Mesenchymal stem cell (in vitro differentiated cells and primary cell): ENCODE data around the gene CD8A.

ENCODE experiments used
- DNase-seq: peaks from one replicate; pipeline ENCODE4 v3.0.0-alpha.2; 2013
- H2AFZ ChIP-seq: one replicate; pipeline ENCODE4 v1.6.1; 2013; ENCODE audit warnings: low read depth, mild to moderate bottlenecking, control low read depth, inconsistent platforms, low read length, moderate library complexity
- H2AK5ac ChIP-seq: 2 replicates; pipeline ENCODE4 v1.6.1; 2013; ENCODE audit warnings: low read length, moderate library complexity, mild to moderate bottlenecking, inconsistent platforms; ENCODE audit not compliant: severe bottlenecking
- H2BK120ac ChIP-seq: one replicate; pipeline ENCODE4 v1.6.1; 2013; ENCODE audit warnings: low read depth, mild to moderate bottlenecking, inconsistent platforms, low read length, moderate library complexity
- H2BK12ac ChIP-seq, 2 experiments: one replicate each; pipeline ENCODE4 v1.6.1; 2013; ENCODE audit warnings: inconsistent platforms in 2 of 2, low read length in 2 of 2, mild to moderate bottlenecking in 2 of 2, moderate library complexity in 2 of 2, control low read depth in 1 of 2
- H2BK15ac ChIP-seq: one replicate; pipeline ENCODE4 v1.6.1; 2013; ENCODE audit warnings: mild to moderate bottlenecking, low read depth, inconsistent platforms; ENCODE audit not compliant: poor library complexity, severe bottlenecking
- H2BK5ac ChIP-seq: 2 replicates; pipeline ENCODE4 v1.6.1; 2013; ENCODE audit warnings: low read depth, mild to moderate bottlenecking, low read length, control low read depth, inconsistent platforms; ENCODE audit not compliant: poor library complexity, severe bottlenecking
- H3K14ac ChIP-seq, 2 experiments: one replicate each; pipeline ENCODE4 v1.6.1; 2013; ENCODE audit warnings: inconsistent platforms in 2 of 2, low read length in 2 of 2, control low read depth in 1 of 2, mild to moderate bottlenecking in 1 of 2, moderate library complexity in 1 of 2
- H3K18ac ChIP-seq, 2 experiments: one replicate each; pipeline ENCODE4 v1.6.1; 2013; ENCODE audit warnings: inconsistent platforms in 2 of 2, low read length in 2 of 2, control low read depth in 1 of 2, low read depth in 1 of 2, mild to moderate bottlenecking in 1 of 2
- H3K23ac ChIP-seq, 2 experiments: one replicate each; pipeline ENCODE4 v1.6.1; 2013; ENCODE audit warnings: inconsistent platforms in 2 of 2, low read length in 2 of 2, mild to moderate bottlenecking in 2 of 2, moderate library complexity in 2 of 2, control low read depth in 1 of 2
- H3K27ac ChIP-seq: 2 replicates; pipeline ENCODE4 v1.5.1; 2013; ENCODE audit warnings: mild to moderate bottlenecking, moderate library complexity, low read length, control low read depth, inconsistent platforms; ENCODE audit not compliant: poor library complexity, severe bottlenecking
- H3K27me3 ChIP-seq, 2 experiments: 2 replicates each; pipeline versions ENCODE4 v1.6.1 to v1.7.0; 2013; ENCODE audit warnings: low read length in 2 of 2, mild to moderate bottlenecking in 2 of 2, moderate library complexity in 2 of 2, control low read depth in 1 of 2, inconsistent platforms in 1 of 2; ENCODE audit not compliant: control insufficient read depth in 1 of 2, insufficient read depth in 1 of 2
- H3K36me3 ChIP-seq, 2 experiments: 2 replicates each; pipeline versions ENCODE4 v1.6.1 to v1.7.0; 2013; ENCODE audit warnings: low read length in 2 of 2, control low read depth in 1 of 2, inconsistent platforms in 1 of 2, low read depth in 1 of 2, mild to moderate bottlenecking in 1 of 2; ENCODE audit not compliant: insufficient read depth in 2 of 2, control insufficient read depth in 1 of 2
- H3K4ac ChIP-seq, 2 experiments: one replicate each; pipeline ENCODE4 v1.6.1; 2013; ENCODE audit warnings: inconsistent platforms in 2 of 2, low read length in 2 of 2, mild to moderate bottlenecking in 2 of 2, moderate library complexity in 2 of 2, control low read depth in 1 of 2, low read depth in 1 of 2
- H3K4me1 ChIP-seq: 2 replicates; pipeline ENCODE4 v1.6.1; 2013; ENCODE audit warnings: low read depth, low read length, control low read depth; ENCODE audit not compliant: control insufficient read depth, insufficient read depth
- H3K4me2 ChIP-seq: 2 replicates; pipeline ENCODE4 v1.6.1; 2013; ENCODE audit warnings: low read length, mild to moderate bottlenecking, inconsistent platforms; ENCODE audit not compliant: poor library complexity, severe bottlenecking
- H3K4me3 ChIP-seq, 2 experiments: 2 replicates each; pipeline versions ENCODE4 v1.5.1 to v1.7.0; 2013; ENCODE audit warnings: low read length in 2 of 2, mild to moderate bottlenecking in 2 of 2, control low read depth in 1 of 2, low read depth in 1 of 2; ENCODE audit not compliant: insufficient read depth in 1 of 2
- H3K79me1 ChIP-seq: replicated peaks from 2 replicates; pipeline ENCODE4 v1.6.1; 2013; ENCODE audit warnings: mild to moderate bottlenecking, control low read depth, low read length, inconsistent platforms; ENCODE audit not compliant: poor library complexity, severe bottlenecking
- H3K9ac ChIP-seq: 2 replicates; pipeline ENCODE4 v1.7.0; 2013; ENCODE audit warnings: mild to moderate bottlenecking, low read length, moderate library complexity
- H3K9me3 ChIP-seq: 2 replicates; pipeline ENCODE4 v1.7.0; 2013; ENCODE audit warnings: mild to moderate bottlenecking, low read length; ENCODE audit not compliant: control insufficient read depth
- H4K8ac ChIP-seq: one replicate; pipeline ENCODE4 v1.6.1; 2013; ENCODE audit warnings: inconsistent platforms, mild to moderate bottlenecking, low read length, moderate library complexity
- H4K91ac ChIP-seq: one replicate; pipeline ENCODE4 v1.6.1; 2013; ENCODE audit warnings: mild to moderate bottlenecking, low read length, inconsistent platforms
- WGBS: methylation state at CpG from one replicate; pipeline ENCODE4 v1.1.7; 2013; ENCODE audit warnings: mixed read lengths; 5-methylcytosine and 5-hydroxymethylcytosine counted together

Gene CD8A

GRCh38 chr2:86775338-86775737 lies 15.4 kb downstream of the CD8A start:
- no peak overlapping the region for H3K18ac ChIP-seq
- no peak overlapping the region for H2AK5ac ChIP-seq
- H3K27ac ChIP-seq = no peak overlapping the region
- no peak overlapping the region for H3K4me2 ChIP-seq
- H4K8ac ChIP-seq = no peak overlapping the region
- H4K91ac ChIP-seq = no peak overlapping the region
- peaks cover 2% of the 10 kb centered on the region for H3K79me1 ChIP-seq
- H3K14ac ChIP-seq = no peak overlapping the region
- whole genome bisulfite sequencing = 59% methylated on average over 3 of the region's 4 CpGs
- no peak overlapping the region for H2AFZ ChIP-seq
- no peak overlapping the region for H2BK12ac ChIP-seq
- no peaks in the 10 kb centered on the region for H3K27me3 ChIP-seq
- H3K23ac ChIP-seq = no peak overlapping the region
- no peak overlapping the region for H3K4ac ChIP-seq
- H3K9me3 ChIP-seq = no peaks in the 10 kb centered on the region
- no peak overlapping the region for H2BK15ac ChIP-seq
- H3K36me3 ChIP-seq = peaks cover 19 to 60% of the 10 kb centered on the region in 2 experiments
- H2BK5ac ChIP-seq = no peak overlapping the region
- H3K4me3 ChIP-seq = no peak overlapping the region
- peaks cover 2% of the 10 kb centered on the region for H3K4me1 ChIP-seq
- H2BK120ac ChIP-seq = no peak overlapping the region
- DNase-seq = no peak
- no peak overlapping the region for H3K9ac ChIP-seq

- DNase-seq = no peak
- no peak overlapping the region for H3K27ac ChIP-seq
- no peak overlapping the region for H2AFZ ChIP-seq
- H2BK5ac ChIP-seq = no peak overlapping the region
- no peak overlapping the region for H4K8ac ChIP-seq
- no peak overlapping the region for H2BK120ac ChIP-seq
- peaks cover 2% of the 10 kb centered on the region for H3K4me1 ChIP-seq
- no peaks in the 10 kb centered on the region for H3K9me3 ChIP-seq
- H3K18ac ChIP-seq = no peak overlapping the region
- H3K9ac ChIP-seq = no peak overlapping the region
- no peak overlapping the region for H3K4ac ChIP-seq
- no peak overlapping the region for H3K23ac ChIP-seq
- H3K4me3 ChIP-seq = no peak overlapping the region
- 77% methylated on average over 5 of the region's 5 CpGs for WGBS
- no peak overlapping the region for H2BK15ac ChIP-seq
- H3K36me3 ChIP-seq = peaks cover 19 to 65% of the 10 kb centered on the region in 2 experiments
- H3K79me1 ChIP-seq = peaks cover 2% of the 10 kb centered on the region
- H2BK12ac ChIP-seq = no peak overlapping the region
- no peak overlapping the region for H3K14ac ChIP-seq
- H3K4me2 ChIP-seq = no peak overlapping the region
- no peak overlapping the region for H2AK5ac ChIP-seq
- no peaks in the 10 kb centered on the region for H3K27me3 ChIP-seq
- no peak overlapping the region for H4K91ac ChIP-seq
Measured at GRCh38 chr2:86774862-86775261, 15.9 kb downstream of the CD8A start.

GRCh38 chr2:86772611-86773010 lies 18.1 kb downstream of the CD8A start:
- Histone ChIP-seq H4K91ac (no peak overlapping the region), H3K9me3 (no peaks in the 10 kb centered on the region), H3K4me1 (peaks cover 2% of the 10 kb centered on the region), H3K18ac (no peak overlapping the region), H3K14ac (no peak overlapping the region), H2BK12ac (no peak overlapping the region), H3K4ac (no peak overlapping the region), H4K8ac (no peak overlapping the region), H2AFZ (no peak overlapping the region), H2BK5ac (no peak overlapping the region), H3K23ac (no peak overlapping the region), H2AK5ac (no peak overlapping the region), H3K9ac (no peak overlapping the region), H3K27me3 (no peaks in the 10 kb centered on the region), H3K4me2 (no peak overlapping the region), H3K27ac (no peak overlapping the region), H2BK15ac (no peak overlapping the region), H3K36me3 (peaks cover 22 to 80% of the 10 kb centered on the region in 2 experiments), H3K79me1 (peaks cover 11% of the 10 kb centered on the region), H2BK120ac (no peak overlapping the region), H3K4me3 (no peak overlapping the region)
- 80% methylated on average over 5 of the region's 5 CpGs for WGBS
- DNase-seq = no peak

GRCh38 chr2:86770816-86771301 lies 19.9 kb downstream of the CD8A start:
- Histone ChIP-seq H2AK5ac (no peak overlapping the region), H2BK120ac (no peak overlapping the region), H2AFZ (no peak overlapping the region), H3K79me1 (peaks cover 15% of the 10 kb centered on the region), H2BK5ac (no peak overlapping the region), H3K27ac (no peak overlapping the region), H3K27me3 (no peaks in the 10 kb centered on the region), H3K18ac (no peak overlapping the region), H4K91ac (no peak overlapping the region), H3K14ac (no peak overlapping the region), H3K4me3 (no peak overlapping the region), H4K8ac (no peak overlapping the region), H3K4me1 (peaks cover 2% of the 10 kb centered on the region), H3K4me2 (no peak overlapping the region), H3K36me3 (peaks cover 22 to 77% of the 10 kb centered on the region in 2 experiments), H3K9ac (no peak overlapping the region), H2BK12ac (no peak overlapping the region), H2BK15ac (no peak overlapping the region), H3K23ac (no peak overlapping the region), H3K9me3 (no peaks in the 10 kb centered on the region), H3K4ac (no peak overlapping the region)
- 97% methylated on average over 6 of the region's 6 CpGs for WGBS
- no peak for DNase-seq
